HepG2 (cell line): Measurements from ENCODE around the gene NES. TPM values are rescaled to one million over a fixed set of nuclear protein-coding genes. Genes with fewer than 3 reads are reported as not detected.

Source experiments
- CBX5 ChIP-seq: sonication (generic); formaldehyde crosslinking; IDR thresholded peaks from 2 replicates; pipeline ENCODE4 v1.4.0; 2020; ENCODE audit warnings: missing genetic modification reagents, borderline replicate concordance
- DMAP1 ChIP-seq: IDR thresholded peaks from 2 replicates; pipeline ENCODE4 v1.6.1; 2016
- ELF4 ChIP-seq: sonication (generic); formaldehyde crosslinking; IDR thresholded peaks from 2 replicates; pipeline ENCODE4 v1.5.0; 2020; ENCODE audit warnings: missing genetic modification reagents, mild to moderate bottlenecking, moderate library complexity, borderline replicate concordance
- GATAD1 ChIP-seq: IDR thresholded peaks from 2 replicates; pipeline ENCODE4 v1.6.1; 2016; ENCODE audit warnings: missing genetic modification reagents, missing compliant biosample characterization
- GZF1 ChIP-seq: sonication (generic); formaldehyde crosslinking; IDR thresholded peaks from 2 replicates; pipeline ENCODE4 v1.5.1; 2020; ENCODE audit warnings: mild to moderate bottlenecking, missing genetic modification reagents
- HDAC2 ChIP-seq: sonication (generic); formaldehyde crosslinking; IDR thresholded peaks from 2 replicates; pipeline ENCODE4 v1.4.0; 2020; ENCODE audit warnings: missing genetic modification reagents
- HNF4A ChIP-seq: sonication (generic); formaldehyde crosslinking; IDR thresholded peaks from 2 replicates; pipeline ENCODE4 v1.4.0; 2020; ENCODE audit warnings: missing genetic modification reagents
- KLF11 ChIP-seq: IDR thresholded peaks from 2 replicates; pipeline ENCODE4 v1.6.1; 2016; ENCODE audit warnings: missing compliant biosample characterization
- KLF16 ChIP-seq, 2 experiments: sonication (generic) in 1 of 2; formaldehyde crosslinking in 1 of 2; IDR thresholded peaks; 2 replicates each; pipeline versions ENCODE4 v1.6.1 to v1.8.0; 2016 to 2023; ENCODE audit warnings: missing genetic modification reagents in 2 of 2, missing compliant biosample characterization in 1 of 2
- MAF1 ChIP-seq: sonication (generic); formaldehyde crosslinking; IDR thresholded peaks from 2 replicates; pipeline ENCODE4 v1.5.0; 2020; ENCODE audit warnings: missing genetic modification reagents, borderline replicate concordance
- MAZ ChIP-seq, 2 experiments: sonication (generic) in 1 of 2; formaldehyde crosslinking in 1 of 2; IDR thresholded peaks; 2 replicates each; pipeline versions ENCODE4 v1.5.0 to v1.6.1; 2012 to 2020; ENCODE audit warnings: low read depth in 2 of 2, mild to moderate bottlenecking in 2 of 2, borderline replicate concordance in 1 of 2, improper control_type of control experiment in 1 of 2, low read length in 1 of 2, missing genetic modification reagents in 1 of 2, moderate library complexity in 1 of 2
- MIER3 ChIP-seq: IDR thresholded peaks from 2 replicates; pipeline ENCODE4 v1.6.1; 2016; ENCODE audit warnings: missing compliant biosample characterization, borderline replicate concordance
- REXO4 ChIP-seq: sonication (generic); formaldehyde crosslinking; IDR thresholded peaks from 2 replicates; pipeline ENCODE4 v1.8.0; 2022; ENCODE audit warnings: missing genetic modification reagents, mild to moderate bottlenecking, borderline replicate concordance
- RXRB ChIP-seq: IDR thresholded peaks from 2 replicates; pipeline ENCODE4 v1.6.1; 2016; ENCODE audit warnings: borderline replicate concordance, missing genetic modification reagents, missing compliant biosample characterization
- STAG1 ChIP-seq: sonication (generic); formaldehyde crosslinking; IDR thresholded peaks from 2 replicates; pipeline ENCODE4 v1.4.0; 2020; ENCODE audit warnings: missing genetic modification reagents
- TEAD3 ChIP-seq: optimal IDR thresholded peaks from 2 replicates; pipeline ENCODE3; 2016; ENCODE audit warnings: borderline replicate concordance
- TGIF2 ChIP-seq: IDR thresholded peaks from 2 replicates; pipeline ENCODE4 v1.6.1; 2016; ENCODE audit warnings: control low read depth, missing compliant biosample characterization
- THRA ChIP-seq: sonication (generic); formaldehyde crosslinking; IDR thresholded peaks from 2 replicates; pipeline ENCODE4 v1.4.0; 2020; ENCODE audit warnings: missing genetic modification reagents, borderline replicate concordance
- TOPORS ChIP-seq: sonication (generic); formaldehyde crosslinking; IDR thresholded peaks from 2 replicates; pipeline ENCODE4 v1.8.0; 2023; ENCODE audit warnings: mild to moderate bottlenecking, missing genetic modification reagents
- ZBTB38 ChIP-seq: sonication (generic); formaldehyde crosslinking; IDR thresholded peaks from 2 replicates; pipeline ENCODE4 v1.5.1; 2020; ENCODE audit warnings: mild to moderate bottlenecking, missing genetic modification reagents
- ZFP1 ChIP-seq: IDR thresholded peaks from 2 replicates; pipeline ENCODE4 v1.6.1; 2016
- ZNF143 ChIP-seq: sonication (generic); formaldehyde crosslinking; IDR thresholded peaks from 2 replicates; pipeline ENCODE4 v1.4.0; 2020; ENCODE audit warnings: missing genetic modification reagents
- ZNF224 ChIP-seq: sonication (generic); formaldehyde crosslinking; IDR thresholded peaks from 2 replicates; pipeline ENCODE4 v1.5.0; 2020; ENCODE audit warnings: mild to moderate bottlenecking, missing genetic modification reagents
- ZNF234 ChIP-seq: sonication (generic); formaldehyde crosslinking; conservative IDR thresholded peaks from 2 replicates; pipeline ENCODE4 v1.5.1; 2020; ENCODE audit warnings: mild to moderate bottlenecking, missing genetic modification reagents
- ZNF414 ChIP-seq: sonication (generic); formaldehyde crosslinking; IDR thresholded peaks from 2 replicates; pipeline ENCODE4 v1.5.0; 2020; ENCODE audit warnings: missing genetic modification reagents
- ZNF572 ChIP-seq: sonication (generic); formaldehyde crosslinking; IDR thresholded peaks from 2 replicates; pipeline ENCODE4 v1.5.1; 2020; ENCODE audit warnings: mild to moderate bottlenecking, missing genetic modification reagents
- polyA plus RNA-seq, 8 experiments: library from polyadenylated mRNA; depleted of rRNA in 3 of 8; stranded (reverse) in 7 of 8; unstranded in 1 of 8; fragments of >200 nt; fragmentation: Illumina TruSeq in 4 of 8; extraction: Trizol in 4 of 8; gene quantifications; 2 replicates each; pipeline versions ENCODE4 v1.2.1 to v1.2.3, GENCODE V29; 2011 to 2016; ENCODE audit warnings: low read depth in 4 of 8, missing spikeins in 1 of 8, mixed read lengths in 1 of 8; ENCODE audit not compliant: insufficient read depth in 1 of 8
- total RNA-seq, 5 experiments: library from RNA; depleted of rRNA; stranded (reverse); fragments of >200 nt; fragmentation: Illumina TruSeq; extraction: Trizol; gene quantifications; 2 replicates each; pipeline ENCODE4 v1.2.3, GENCODE V29; 2016; ENCODE audit warnings: low read depth in 1 of 5
- TF ChIP-seq, protein P1 (sequence below): sonication (generic); formaldehyde crosslinking; conservative IDR thresholded peaks from 2 replicates; pipeline ENCODE4 v1.4.0; 2020; ENCODE audit warnings: missing genetic modification reagents

Gene NES
- total and polyA plus RNA-seq, 2 of the 13 experiments (the other 11 are each of a cell fraction or from before 2014, with no cell fraction given): 1.7 to 16.6 TPM

- no peak for TF ChIP-seq TOPORS (CRISPR knock-in tag)
- 0 out of 2 replicates have a peak, but pooled peaks have one; percentile 61 for TF ChIP-seq ELF4 (CRISPR knock-in tag)
- TF ChIP-seq ZNF234: no peak
- 0 out of 2 replicates have a peak, but pooled peaks have one; percentile 14 for TF ChIP-seq HNF4A (CRISPR knock-in tag)
- peak; percentile 30 for TF ChIP-seq TEAD3
- no peak for TF ChIP-seq MAF1 (CRISPR knock-in tag)
- 0 out of 2 replicates have a peak, but pooled peaks have one; percentile 30 for TF ChIP-seq DMAP1 (CRISPR knock-in tag)
- TF ChIP-seq HDAC2: 0 out of 2 replicates have a peak, but pooled peaks have one; percentile 31
- TF ChIP-seq MIER3 (CRISPR knock-in tag): no peak
- TF ChIP-seq KLF11 (CRISPR knock-in tag): no peak
- no peak for TF ChIP-seq REXO4 (CRISPR knock-in tag)
- peak; percentile 72 for TF ChIP-seq MAZ (IDR thresholded peaks at IDR 0.05; ENCODE audit: borderline replicate concordance, low read depth, low read length)
- 0 out of 2 replicates have a peak, but pooled peaks have one; percentile 46 for TF ChIP-seq MAZ (CRISPR knock-in tag; IDR thresholded peaks at IDR 0.05; ENCODE audit: low read depth)
- TF ChIP-seq ZNF414 (CRISPR knock-in tag): 0 out of 2 replicates have a peak, but pooled peaks have one; percentile 43
- TF ChIP-seq STAG1 (CRISPR knock-in tag): peak; percentile 89
- TF ChIP-seq RXRB (CRISPR knock-in tag): no peak; the same call in 1 of the 2 replicates
- peak; percentile 49; the same call in 1 of the 2 replicates for TF ChIP-seq TGIF2 (CRISPR knock-in tag)
- TF ChIP-seq THRA (CRISPR knock-in tag): peak; percentile 20; the same call in 1 of the 2 replicates
- no peak for TF ChIP-seq ZBTB38 (CRISPR knock-in tag)
- TF ChIP-seq, protein P1, sequence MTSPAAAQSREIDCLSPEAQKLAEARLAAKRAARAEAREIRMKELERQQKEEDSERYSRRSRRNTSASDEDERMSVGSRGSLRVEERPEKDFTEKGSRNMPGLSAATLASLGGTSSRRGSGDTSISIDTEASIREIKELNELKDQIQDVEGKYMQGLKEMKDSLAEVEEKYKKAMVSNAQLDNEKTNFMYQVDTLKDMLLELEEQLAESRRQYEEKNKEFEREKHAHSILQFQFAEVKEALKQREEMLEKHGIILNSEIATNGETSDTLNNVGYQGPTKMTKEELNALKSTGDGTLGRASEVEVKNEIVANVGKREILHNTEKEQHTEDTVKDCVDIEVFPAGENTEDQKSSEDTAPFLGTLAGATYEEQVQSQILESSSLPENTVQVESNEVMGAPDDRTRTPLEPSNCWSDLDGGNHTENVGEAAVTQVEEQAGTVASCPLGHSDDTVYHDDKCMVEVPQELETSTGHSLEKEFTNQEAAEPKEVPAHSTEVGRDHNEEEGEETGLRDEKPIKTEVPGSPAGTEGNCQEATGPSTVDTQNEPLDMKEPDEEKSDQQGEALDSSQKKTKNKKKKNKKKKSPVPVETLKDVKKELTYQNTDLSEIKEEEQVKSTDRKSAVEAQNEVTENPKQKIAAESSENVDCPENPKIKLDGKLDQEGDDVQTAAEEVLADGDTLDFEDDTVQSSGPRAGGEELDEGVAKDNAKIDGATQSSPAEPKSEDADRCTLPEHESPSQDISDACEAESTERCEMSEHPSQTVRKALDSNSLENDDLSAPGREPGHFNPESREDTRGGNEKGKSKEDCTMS (CRISPR knock-in tag): no peak
- peak; percentile 82 for TF ChIP-seq ZNF143 (CRISPR knock-in tag)
- TF ChIP-seq KLF16 (CRISPR knock-in tag; IDR thresholded peaks at IDR 0.05): peak in 1 of 2 experiments; percentile 9; a peak in 1 of 4 replicates
- TF ChIP-seq CBX5: peak; percentile 73; the same call in 1 of the 2 replicates
- TF ChIP-seq GZF1 (CRISPR knock-in tag): 0 out of 2 replicates have a peak, but pooled peaks have one; percentile 28
- TF ChIP-seq ZNF572 (CRISPR knock-in tag): peak; percentile 72; the same call in 1 of the 2 replicates
- peak; percentile 74 for TF ChIP-seq GATAD1 (CRISPR knock-in tag)
- no peak for TF ChIP-seq ZNF224 (CRISPR knock-in tag)
- TF ChIP-seq ZFP1: no peak
These were observed 48.6 kb upstream of the NES start (continued) for GRCh38 chr1:156725683-156726280.
